Stimulated activated CD8-positive, alpha-beta memory T cell treated with anti-CD3 and anti-CD28 coated beads, Interleukin-4, amount 100 ng/mL, for 1 hour (primary cell): ENCODE data around the gene DPAGT1.

Source experiments
- DNase-seq, 2 donors: peaks; one replicate each; pipeline ENCODE4 v3.0.0-alpha.2; 2020; ENCODE audit warnings: low read depth in 2 of 2, low spot score in 1 of 2

DPAGT1 gene

GRCh38 chr11:119094816-119095065, 6.9 kb downstream of the DPAGT1 start:
- peak in 1 of 2 donors; percentile 46 for DNase-seq

DNA sequence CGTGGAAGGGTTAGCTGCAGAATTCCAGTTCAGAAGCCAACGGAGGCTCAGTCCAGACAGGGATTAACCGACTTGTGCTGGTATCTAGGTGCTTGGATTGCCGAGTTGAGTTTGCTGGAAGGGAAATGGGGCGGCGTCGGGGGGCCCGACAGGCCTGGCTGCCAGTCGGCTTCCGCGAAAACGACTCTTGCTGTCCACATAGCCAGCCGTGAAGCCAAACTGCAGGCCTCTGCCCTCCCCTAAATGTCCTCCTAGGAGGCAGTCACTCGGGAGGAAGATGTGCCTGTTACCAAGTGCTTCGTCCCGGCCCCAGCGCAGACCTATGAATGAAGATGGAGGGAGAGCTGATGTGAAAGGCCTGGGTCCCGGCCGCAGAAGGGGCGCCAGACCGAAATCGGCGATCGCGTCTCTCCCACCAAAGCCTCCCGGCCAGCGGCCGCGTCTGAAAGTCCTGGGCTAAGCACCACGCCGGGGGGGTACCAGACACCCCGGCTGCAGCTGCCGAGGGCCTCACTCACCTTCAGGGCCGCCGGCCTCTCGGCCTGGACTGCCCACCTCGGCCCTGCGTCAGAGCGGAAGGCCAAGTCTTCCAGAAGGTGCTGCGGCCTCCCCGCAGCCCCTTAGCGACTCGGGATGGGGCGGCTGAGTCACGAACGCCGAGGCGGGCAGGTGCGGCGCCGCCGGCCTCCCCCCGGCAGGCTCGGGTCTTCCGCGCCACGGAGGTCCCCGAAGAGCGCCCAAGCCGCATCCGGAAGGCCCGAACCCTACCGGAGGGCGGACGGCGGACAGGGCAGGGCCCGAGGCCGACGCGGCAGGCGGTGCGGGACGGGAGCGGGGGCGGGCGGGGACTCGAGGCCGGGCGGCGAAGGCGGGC, 7.5 kb downstream of the DPAGT1 start:
- DNase-seq = peak in 1 of 2 donors; percentile 29

DNA sequence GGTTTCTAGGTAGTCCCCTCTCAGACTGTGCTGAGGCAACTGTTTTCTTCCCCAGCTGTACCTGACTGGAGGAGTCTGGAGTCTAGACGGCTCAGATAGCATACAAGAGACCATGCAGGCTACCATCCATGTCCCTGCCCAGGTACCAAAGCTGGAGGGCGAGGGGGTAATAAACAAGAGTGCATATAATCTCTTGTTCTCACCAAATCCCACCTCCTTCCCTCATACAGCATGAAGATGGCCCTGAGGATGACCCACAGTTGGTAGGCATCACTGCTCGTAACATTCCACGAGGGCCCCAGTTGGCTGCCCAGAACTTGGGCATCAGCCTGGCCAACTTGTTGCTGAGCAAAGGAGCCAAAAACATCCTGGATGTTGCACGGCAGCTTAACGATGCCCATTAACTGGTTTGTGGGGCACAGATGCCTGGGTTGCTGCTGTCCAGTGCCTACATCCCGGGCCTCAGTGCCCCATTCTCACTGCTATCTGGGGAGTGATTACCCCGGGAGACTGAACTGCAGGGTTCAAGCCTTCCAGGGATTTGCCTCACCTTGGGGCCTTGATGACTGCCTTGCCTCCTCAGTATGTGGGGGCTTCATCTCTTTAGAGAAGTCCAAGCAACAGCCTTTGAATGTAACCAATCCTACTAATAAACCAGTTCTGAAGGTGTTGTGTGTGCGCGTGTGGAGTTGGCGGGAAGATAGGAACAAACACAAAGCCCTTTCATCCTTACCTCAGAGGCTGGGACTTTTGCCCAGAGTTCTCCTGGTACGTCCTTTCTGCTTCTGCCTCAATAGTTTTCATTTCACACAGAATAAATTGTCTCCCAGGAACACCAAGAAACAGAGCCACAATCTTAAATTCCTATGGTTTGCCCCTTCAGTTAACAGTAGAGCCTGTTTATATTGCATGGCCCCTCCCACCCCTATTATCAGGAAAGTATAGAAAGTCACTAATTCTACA, 8.5 kb downstream of the DPAGT1 start:
- DNase-seq = no peak

DNA sequence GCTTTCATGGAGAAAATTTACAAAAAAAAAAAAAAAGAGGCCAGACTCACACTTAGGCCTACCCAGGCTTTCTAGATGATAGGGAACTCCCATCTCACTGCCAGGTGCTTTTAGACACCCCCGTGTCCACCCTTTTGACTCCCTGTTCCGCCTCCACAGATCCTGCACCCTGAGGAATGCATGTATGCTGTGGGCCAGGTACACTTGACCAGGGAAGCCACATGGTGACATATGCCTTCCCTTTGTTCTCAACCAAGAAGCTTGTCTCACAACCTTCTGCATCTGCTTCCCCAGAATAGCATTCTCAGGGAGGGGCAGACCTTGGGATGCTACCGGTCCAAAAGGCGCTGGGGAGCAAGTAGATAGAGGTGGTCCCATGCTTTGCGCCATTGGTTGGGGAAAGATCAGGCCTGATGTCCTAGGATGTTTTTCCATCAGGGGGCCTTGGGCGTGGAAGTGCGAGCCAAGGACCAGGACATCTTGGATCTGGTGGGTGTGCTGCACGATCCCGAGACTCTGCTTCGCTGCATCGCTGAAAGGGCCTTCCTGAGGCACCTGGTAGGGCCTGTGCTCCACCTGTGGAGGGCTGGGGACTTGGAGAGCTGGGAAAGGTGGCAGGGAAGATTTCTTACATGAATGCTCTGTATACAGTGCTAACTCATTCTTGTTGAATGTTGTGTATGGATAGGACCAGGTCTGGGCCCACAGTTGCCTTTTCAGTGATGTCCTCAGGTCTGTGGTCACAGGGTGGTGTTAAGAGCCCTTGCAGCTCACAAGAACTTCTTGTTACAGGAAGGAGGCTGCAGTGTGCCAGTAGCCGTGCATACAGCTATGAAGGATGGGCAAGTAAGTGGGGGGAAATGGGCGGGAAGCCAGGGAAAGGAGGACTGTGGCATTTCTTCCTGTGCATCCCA, 9.4 kb downstream of the DPAGT1 start:
- DNase-seq = no peak

DNA sequence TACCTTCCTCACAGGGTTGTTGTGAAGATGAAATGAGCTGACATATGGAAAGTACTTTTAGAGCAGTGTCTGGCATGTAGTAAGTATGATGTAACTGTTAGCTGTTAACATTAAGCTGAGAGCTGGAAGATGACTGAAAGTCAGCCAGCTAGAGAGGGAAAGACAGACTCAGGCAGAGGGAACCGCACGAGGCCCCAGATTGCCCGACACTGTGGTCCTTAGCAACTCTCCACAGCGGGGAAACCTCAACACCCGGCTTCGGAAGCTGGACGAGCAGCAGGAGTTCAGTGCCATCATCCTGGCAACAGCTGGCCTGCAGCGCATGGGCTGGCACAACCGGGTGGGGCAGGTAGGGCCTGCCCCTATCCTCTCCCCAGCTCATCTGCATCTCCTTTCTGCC, 10.5 kb downstream of the DPAGT1 start:
- no peak for DNase-seq

GRCh38 chr11:119089319-119089718, 12.3 kb downstream of the DPAGT1 start:
- DNase-seq = no peak

DNA sequence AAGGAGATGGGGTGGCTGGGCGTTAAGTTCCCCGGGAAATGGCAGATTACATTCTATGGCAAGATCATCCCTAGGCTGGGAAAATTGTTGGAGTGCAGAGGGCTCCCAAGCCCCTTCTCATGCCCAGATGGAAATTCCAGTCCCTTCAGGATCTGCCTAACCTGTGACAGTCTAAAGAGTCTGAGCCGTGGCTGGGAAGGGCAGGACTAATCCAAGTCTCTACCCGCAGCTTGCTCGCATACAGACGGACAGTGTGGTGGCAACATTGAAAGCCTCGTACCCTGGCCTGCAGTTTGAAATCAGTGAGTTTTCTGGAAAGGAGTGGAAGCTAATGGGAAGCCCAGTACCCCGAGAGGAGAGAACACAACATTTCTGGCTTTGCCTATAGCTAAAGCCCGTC, 13.2 kb downstream of the DPAGT1 start:
- DNase-seq = no peak

GRCh38 chr11:119087747-119088241, 13.9 kb downstream of the DPAGT1 start:
- no peak for DNase-seq

- DNase-seq = no peak
These were observed 14.5 kb downstream of the DPAGT1 start for GRCh38 chr11:119087123-119087522.

- no peak for DNase-seq
These were observed 16.2 kb downstream of the DPAGT1 start for GRCh38 chr11:119085437-119085847.

GRCh38 chr11:119084663-119085436, 16.8 kb downstream of the DPAGT1 start, which contains the start of gene HMBS:
Gene HMBS, plus strand, starts transcription at chr11:119084881. Its CDS starts 153 bp downstream, at chr11:119085034.
- DNase-seq = peak; percentile 69 to 79

DNA sequence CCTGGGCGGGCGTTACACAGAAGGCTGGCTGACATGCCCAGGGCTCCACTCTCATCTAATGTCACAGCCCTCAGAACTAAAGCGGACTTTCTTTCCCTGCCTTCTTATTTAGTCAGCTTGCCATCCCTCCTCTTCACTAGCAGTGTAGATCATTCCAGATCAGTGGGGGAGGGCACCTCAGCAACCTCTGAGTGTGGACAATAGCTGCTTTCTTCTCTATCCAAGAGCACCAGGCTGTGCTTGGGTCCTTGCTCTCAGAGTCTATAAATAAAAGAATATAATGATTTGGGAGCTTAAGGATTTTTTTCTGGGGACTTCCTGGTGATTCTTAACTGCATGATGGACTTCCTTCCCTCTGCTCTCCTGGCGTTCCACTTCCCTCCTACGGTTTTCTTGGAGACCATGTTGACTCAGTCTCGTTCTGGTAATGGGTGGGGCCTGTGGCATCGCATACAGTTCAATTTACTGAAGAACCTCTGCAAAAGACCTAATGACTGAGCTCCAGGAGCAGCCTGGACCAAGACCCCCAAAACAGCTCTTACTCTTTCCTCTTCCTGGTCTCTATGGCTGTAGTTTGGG, 19.9 kb downstream of the DPAGT1 start:
- no peak for DNase-seq

DNA sequence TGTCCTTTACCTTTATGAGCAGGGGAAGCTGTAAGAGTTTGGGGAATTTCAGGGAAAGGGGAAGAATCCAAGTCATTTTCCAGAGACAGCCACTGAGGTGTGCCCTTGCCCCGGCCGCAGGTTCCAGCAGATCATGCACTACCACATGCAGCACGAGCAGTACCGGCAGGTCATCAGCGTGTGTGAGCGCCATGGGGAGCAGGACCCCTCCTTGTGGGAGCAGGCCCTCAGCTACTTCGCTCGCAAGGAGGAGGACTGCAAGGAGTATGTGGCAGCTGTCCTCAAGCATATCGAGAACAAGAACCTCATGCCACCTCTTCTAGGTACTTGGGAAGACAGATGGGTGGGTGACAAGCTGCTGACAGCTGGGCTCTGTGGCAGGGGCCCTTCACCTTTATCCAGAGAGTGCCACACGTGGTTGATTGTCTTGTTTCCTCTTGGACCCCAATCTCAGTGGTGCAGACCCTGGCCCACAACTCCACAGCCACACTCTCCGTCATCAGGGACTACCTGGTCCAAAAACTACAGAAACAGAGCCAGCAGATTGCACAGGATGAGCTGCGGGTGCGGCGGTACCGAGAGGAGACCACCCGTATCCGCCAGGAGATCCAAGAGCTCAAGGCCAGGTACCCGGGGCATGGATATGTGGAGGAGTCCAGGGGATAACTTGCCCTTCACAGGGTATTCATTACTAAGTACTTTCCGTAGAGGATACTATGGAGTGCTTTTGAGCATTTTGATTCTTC, 22.8 kb downstream of the DPAGT1 start:
- no peak for DNase-seq

DNA sequence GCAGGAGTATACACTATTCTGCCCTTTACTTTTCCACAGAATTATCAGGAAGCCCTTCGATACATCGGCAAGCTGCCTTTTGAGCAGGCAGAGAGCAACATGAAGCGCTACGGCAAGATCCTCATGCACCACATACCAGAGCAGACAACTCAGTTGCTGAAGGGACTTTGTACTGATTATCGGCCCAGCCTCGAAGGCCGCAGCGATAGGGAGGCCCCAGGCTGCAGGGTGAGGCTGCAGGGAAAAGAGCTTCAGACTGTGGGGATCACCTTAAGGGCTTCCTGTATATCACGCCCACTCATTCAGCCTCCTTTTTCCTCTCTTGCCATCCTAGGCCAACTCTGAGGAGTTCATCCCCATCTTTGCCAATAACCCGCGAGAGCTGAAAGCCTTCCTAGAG, 23.8 kb downstream of the DPAGT1 start:
- no peak for DNase-seq

DNA sequence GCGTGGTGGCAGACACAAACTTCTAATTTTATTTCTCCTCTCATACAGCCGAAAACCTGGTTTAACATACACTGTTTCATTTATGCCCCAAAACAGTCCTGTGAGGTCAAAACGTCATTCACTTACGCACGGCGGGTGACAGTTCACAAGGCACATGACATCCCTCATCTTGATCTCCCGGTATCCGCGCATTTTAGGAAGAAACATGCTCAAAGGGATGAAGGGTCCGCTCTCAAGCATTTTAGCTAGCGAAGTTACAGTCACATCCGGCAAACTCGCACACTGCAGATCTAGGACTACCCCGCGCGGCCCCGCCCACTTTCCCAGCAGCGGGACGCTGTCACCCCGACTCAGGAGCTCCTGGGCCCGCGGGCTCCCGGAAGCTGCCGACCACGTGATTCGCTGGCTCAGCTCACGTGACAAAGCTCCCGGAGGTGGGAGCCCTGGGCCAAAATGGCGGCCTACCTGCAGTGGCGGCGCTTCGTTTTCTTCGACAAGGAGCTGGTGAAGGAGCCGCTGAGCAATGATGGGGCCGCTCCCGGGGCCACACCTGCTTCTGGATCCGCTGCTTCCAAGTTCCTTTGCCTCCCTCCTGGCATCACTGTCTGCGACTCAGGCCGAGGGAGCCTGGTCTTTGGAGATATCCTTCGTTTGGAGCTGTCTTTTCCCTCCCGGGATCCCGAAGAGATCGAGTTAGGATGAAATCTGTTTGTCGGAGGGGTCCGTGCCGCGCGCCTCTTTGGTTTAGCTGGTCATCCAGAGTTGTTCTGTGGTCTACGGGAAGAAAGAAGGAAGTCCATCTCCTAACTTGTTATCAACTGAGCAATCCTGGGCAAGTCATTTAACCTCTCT, 34.1 kb downstream of the DPAGT1 start, which contains the start of gene VPS11:
VPS11 (plus strand) TSS at position 448 of the 852 bp plus-strand sequence; CDS start at position 454, 6 bp downstream.
- DNase-seq = peak; percentile 95 to 96

- DNase-seq = no peak
These were observed 36.3 kb downstream of the DPAGT1 start for GRCh38 chr11:119065369-119065768.

DNA sequence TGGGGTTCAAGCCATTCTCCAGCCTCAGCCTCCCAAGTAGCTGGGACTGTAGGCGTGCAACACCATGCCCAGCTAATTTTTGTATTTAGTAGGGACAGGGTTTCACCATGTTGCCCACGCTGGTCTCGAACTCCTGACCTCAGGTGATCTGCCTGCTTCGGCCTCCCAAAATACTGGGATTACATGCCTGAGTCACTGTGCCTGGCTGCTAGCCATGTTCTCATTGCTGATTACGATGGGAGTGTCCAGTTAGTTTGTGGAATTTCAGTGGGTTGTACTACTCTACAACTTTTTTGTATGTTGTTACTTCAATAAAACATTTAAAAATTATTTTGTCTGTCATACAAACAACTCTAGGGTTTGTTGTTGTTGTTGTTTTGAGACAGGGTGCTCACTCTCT, 38.9 kb downstream of the DPAGT1 start:
- no peak for DNase-seq

- no peak for DNase-seq
These were observed 40.4 kb downstream of the DPAGT1 start for GRCh38 chr11:119061256-119061655.
